ENCODE results near the gene PGBD5. TPM values are rescaled to one million over a fixed set of nuclear protein-coding genes. Genes with fewer than 3 reads are reported as not detected.

The PGBD5 gene
- total RNA-seq, 4 donors from 2014 or later, result 0.79 to 2.6 (median 1.1) TPM

DNA sequence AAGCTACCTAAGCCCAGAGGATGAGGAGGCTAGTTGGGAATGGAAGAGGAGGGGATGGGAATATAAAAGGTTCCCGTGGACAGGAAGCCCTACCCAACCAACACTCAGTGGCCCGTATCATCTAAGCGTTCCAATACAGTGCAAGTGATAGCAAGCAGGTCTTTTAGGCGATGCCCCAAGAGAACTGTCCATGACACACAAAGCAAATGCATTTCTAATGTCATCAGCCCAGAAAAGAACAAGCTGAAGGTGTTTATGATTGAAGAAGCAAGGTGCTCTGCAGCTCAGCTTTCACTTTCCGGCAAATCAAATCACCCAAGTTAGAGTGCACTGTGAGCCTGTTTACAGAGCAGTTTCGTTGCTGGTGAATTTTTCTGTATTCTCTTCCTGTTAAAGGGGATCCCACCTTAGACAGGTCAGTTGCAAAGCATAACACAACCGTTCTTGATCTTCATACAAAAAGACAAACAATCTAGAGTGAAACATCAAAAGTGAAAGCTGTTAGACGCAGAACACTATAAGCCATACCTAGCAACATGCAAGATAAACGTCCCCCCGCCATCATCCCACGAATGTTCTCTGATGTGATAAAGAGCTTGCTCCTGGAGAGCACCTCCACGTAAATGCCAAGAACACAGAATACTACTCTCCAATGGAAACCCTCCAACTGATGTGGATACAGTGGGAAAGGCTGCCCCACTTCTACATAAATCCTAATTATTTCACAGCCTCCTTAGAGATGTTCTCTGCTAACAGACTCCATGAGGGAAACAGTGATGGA lies 54.0 kb downstream of the PGBD5 start:
- DNase-seq, result no peak
- no peaks in the 10 kb centered on the region for H3K4me1 ChIP-seq
- H3K27ac ChIP-seq, result no peak overlapping the region
- no peaks in the 10 kb centered on the region for H3K36me3 ChIP-seq
- H3K27me3 ChIP-seq, result no peaks in the 10 kb centered on the region
- in situ Hi-C loops (cut with MboI; ENCODE audit: low pct_ligation_motif_present in 1 of 4, low pct_unique_long_range_greater_than_20kb in 1 of 4, low sequenced_read_pairs in 3 of 4) (no loop called here), intact Hi-C loops (cut with DNase I; ENCODE audit: low total_unique reads) (no loop called here)
- WGBS, 2 donors (ENCODE audit: low coverage in 1 of 2), result 32 to 55% methylated on average over 9 to 12 of the region's 12 CpGs
- no peaks in the 10 kb centered on the region for H3K9me3 ChIP-seq
- TF ChIP-seq EP300 (IDR thresholded peaks at IDR 0.05; ENCODE audit: low read depth), result no peak
- TF ChIP-seq, protein P1, sequence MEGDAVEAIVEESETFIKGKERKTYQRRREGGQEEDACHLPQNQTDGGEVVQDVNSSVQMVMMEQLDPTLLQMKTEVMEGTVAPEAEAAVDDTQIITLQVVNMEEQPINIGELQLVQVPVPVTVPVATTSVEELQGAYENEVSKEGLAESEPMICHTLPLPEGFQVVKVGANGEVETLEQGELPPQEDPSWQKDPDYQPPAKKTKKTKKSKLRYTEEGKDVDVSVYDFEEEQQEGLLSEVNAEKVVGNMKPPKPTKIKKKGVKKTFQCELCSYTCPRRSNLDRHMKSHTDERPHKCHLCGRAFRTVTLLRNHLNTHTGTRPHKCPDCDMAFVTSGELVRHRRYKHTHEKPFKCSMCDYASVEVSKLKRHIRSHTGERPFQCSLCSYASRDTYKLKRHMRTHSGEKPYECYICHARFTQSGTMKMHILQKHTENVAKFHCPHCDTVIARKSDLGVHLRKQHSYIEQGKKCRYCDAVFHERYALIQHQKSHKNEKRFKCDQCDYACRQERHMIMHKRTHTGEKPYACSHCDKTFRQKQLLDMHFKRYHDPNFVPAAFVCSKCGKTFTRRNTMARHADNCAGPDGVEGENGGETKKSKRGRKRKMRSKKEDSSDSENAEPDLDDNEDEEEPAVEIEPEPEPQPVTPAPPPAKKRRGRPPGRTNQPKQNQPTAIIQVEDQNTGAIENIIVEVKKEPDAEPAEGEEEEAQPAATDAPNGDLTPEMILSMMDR (IDR thresholded peaks at IDR 0.05), result no peak
- no peak overlapping the region for H3K4me3 ChIP-seq

DNA sequence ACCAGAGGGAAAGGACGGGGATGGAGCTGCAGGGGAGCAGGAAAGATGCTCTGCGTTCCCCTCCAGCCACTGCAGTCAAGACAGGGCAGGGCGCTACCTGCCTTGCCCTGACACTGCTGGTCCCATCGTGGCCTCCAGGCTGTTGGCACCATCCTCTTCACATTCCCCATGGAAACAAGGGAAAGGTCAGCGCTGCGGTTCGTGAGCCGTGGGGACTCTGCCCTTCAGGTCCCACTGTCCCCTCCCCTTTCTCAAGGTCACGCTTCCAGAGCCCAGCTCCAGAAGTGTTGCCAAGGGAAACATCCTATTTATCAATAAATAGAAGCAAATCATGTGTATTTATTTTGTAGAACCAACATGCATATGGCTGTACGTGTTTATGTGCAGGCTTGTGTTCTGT lies 56.0 kb downstream of the PGBD5 start:
- 85% methylated on average over 10 of the region's 10 CpGs; no CpG with 5 or more reads in 1 of the 2 donors for WGBS, 2 donors (ENCODE audit: low coverage in 1 of 2)
- no peaks in the 10 kb centered on the region for H3K4me1 ChIP-seq

DNA sequence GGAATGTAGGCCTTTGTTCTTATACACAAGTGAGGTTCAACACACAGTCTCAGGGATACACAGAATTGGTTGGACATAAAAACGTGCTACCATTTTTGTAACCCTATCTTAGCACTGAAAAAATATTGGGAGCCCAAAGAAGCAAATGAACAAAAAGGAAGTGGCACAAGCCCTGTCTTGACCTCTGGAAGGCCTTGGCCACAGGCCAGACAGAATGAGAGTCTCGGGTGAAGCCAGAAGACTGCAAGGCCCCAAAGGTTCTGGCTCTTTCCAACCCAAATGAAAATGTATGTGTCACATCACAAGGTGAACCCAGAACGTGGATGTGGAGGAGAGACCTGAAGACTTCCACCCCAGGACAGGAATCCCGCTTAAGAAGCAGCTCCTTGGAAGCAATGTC lies 57.3 kb downstream of the PGBD5 start:
- in situ Hi-C loops (cut with MboI; ENCODE audit: low pct_ligation_motif_present in 1 of 4, low pct_unique_long_range_greater_than_20kb in 1 of 4, low sequenced_read_pairs in 3 of 4), result no loop called here
- Histone ChIP-seq H3K27ac (no peak overlapping the region), H3K4me1 (no peaks in the 10 kb centered on the region), H3K9me3 (no peaks in the 10 kb centered on the region), H3K4me3 (no peak overlapping the region), H3K36me3 (no peaks in the 10 kb centered on the region), H3K27me3 (no peaks in the 10 kb centered on the region)
- 52 to 67% methylated on average over 1 to 4 of the region's 4 CpGs for WGBS, 2 donors (ENCODE audit: low coverage in 1 of 2)
- no peak for DNase-seq
- TF ChIP-seq POLR2AphosphoS5 (IDR thresholded peaks at IDR 0.05), result no peak
- TF ChIP-seq, protein P1 (IDR thresholded peaks at IDR 0.05), result no peak
- no peak for TF ChIP-seq POLR2A (IDR thresholded peaks at IDR 0.05)
- TF ChIP-seq EP300 (IDR thresholded peaks at IDR 0.05; ENCODE audit: low read depth), result no peak
- intact Hi-C loops (cut with DNase I; ENCODE audit: low total_unique reads), result no loop called here

More for the DNA sequence above, 56.0 kb downstream of the PGBD5 start:
- Histone ChIP-seq H3K36me3 (no peaks in the 10 kb centered on the region), H3K4me3 (no peak overlapping the region), H3K9me3 (no peaks in the 10 kb centered on the region), H3K27ac (no peak overlapping the region), H3K27me3 (no peaks in the 10 kb centered on the region)
- TF ChIP-seq POLR2AphosphoS5 (IDR thresholded peaks at IDR 0.05), result no peak
- TF ChIP-seq EP300 (IDR thresholded peaks at IDR 0.05; ENCODE audit: low read depth), result no peak
- TF ChIP-seq POLR2A (IDR thresholded peaks at IDR 0.05), result no peak
- TF ChIP-seq, protein P1 (IDR thresholded peaks at IDR 0.05), result no peak
- in situ Hi-C loops (cut with MboI; ENCODE audit: low pct_ligation_motif_present in 1 of 4, low pct_unique_long_range_greater_than_20kb in 1 of 4, low sequenced_read_pairs in 3 of 4) (no loop called here), intact Hi-C loops (cut with DNase I; ENCODE audit: low total_unique reads) (no loop called here)
- DNase-seq, result no peak

DNA sequence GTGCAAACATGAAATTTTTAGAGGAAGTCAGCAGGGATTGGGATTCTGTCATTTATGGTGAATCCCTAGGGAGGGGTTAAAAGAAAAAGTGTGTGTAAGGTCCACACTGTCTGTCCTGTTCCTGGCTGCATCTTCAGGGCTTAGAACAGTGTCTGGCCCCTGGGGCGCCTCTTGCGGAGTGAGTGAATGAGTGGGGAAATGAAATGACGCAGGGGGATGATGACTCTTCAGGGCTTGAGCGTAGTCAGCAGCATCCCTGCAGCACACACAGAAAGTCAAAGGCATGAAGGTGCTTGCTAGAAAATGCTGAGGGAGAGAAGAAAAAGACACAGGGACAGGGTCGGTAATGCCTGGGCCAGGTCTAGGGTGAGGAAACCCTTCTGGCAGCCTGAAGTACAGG lies 57.8 kb downstream of the PGBD5 start:
- no peak overlapping the region for H3K27ac ChIP-seq
- intact Hi-C loops (cut with DNase I; ENCODE audit: low total_unique reads), result no loop called here
- no peaks in the 10 kb centered on the region for H3K27me3 ChIP-seq
- TF ChIP-seq POLR2A (IDR thresholded peaks at IDR 0.05), result no peak
- TF ChIP-seq, protein P1 (IDR thresholded peaks at IDR 0.05), result no peak
- DNase-seq, result no peak
- no peak overlapping the region for H3K4me3 ChIP-seq
- in situ Hi-C loops (cut with MboI; ENCODE audit: low pct_ligation_motif_present in 1 of 4, low pct_unique_long_range_greater_than_20kb in 1 of 4, low sequenced_read_pairs in 3 of 4), result no loop called here
- 74 to 87% methylated on average over 5 of the region's 5 CpGs for WGBS, 2 donors (ENCODE audit: low coverage in 1 of 2)
- no peaks in the 10 kb centered on the region for H3K9me3 ChIP-seq
- no peaks in the 10 kb centered on the region for H3K36me3 ChIP-seq
- no peaks in the 10 kb centered on the region for H3K4me1 ChIP-seq

Data from transverse colon (tissue), 4 donors.